Fibroblast of lung (primary cell): ENCODE data around the gene UPP1. TPM values are rescaled to one million over a fixed set of nuclear protein-coding genes. Genes with fewer than 3 reads are reported as not detected.

ENCODE experiments used
- DNase-seq, 2 donors: peaks; one replicate each; pipeline versions ENCODE4 v3.0.0 to v3.0.0-alpha.2; 2010; ENCODE audit warnings: low read depth in 2 of 2
- H2AFZ ChIP-seq: 2 replicates; pipeline ENCODE4 v1.5.1; 2012; ENCODE audit warnings: low read length, control low read depth, inconsistent platforms
- H3K27ac ChIP-seq: 2 replicates; pipeline ENCODE4 v1.5.1; 2011; ENCODE audit warnings: low read length, control low read depth; ENCODE audit not compliant: insufficient read depth
- H3K27me3 ChIP-seq: 2 replicates; pipeline ENCODE4 v1.5.1; 2011; ENCODE audit warnings: mild to moderate bottlenecking, low read length; ENCODE audit not compliant: control insufficient read depth, insufficient read depth
- H3K36me3 ChIP-seq: 2 replicates; pipeline ENCODE4 v1.5.1; 2011; ENCODE audit warnings: low read length; ENCODE audit not compliant: control insufficient read depth, insufficient read depth
- H3K4me1 ChIP-seq: 2 replicates; pipeline ENCODE4 v1.5.1; 2011; ENCODE audit warnings: low read length; ENCODE audit not compliant: control insufficient read depth, insufficient read depth; ENCODE audit errors: extremely low read depth
- H3K4me2 ChIP-seq: 2 replicates; pipeline ENCODE4 v1.5.1; 2011; ENCODE audit warnings: low read length, control low read depth; ENCODE audit not compliant: insufficient read depth; ENCODE audit errors: extremely low read depth
- H3K4me3 ChIP-seq, 4 experiments: fragments of 200-600 bp in 1 of 4; sonication (generic) in 1 of 4; replicated peaks in 1 of 4; 2 replicates each; pipeline ENCODE4 v1.5.1; 2011 to 2016; ENCODE audit warnings: low read length in 4 of 4, low read depth in 3 of 4, mild to moderate bottlenecking in 3 of 4, control low read depth in 2 of 4, inconsistent platforms in 1 of 4, mixed read lengths in 1 of 4; ENCODE audit not compliant: insufficient read depth in 1 of 4; ENCODE audit errors: control extremely low read depth in 1 of 4
- H3K79me2 ChIP-seq: 2 replicates; pipeline ENCODE4 v1.5.1; 2012; ENCODE audit warnings: mild to moderate bottlenecking, low read length, inconsistent platforms; ENCODE audit not compliant: control insufficient read depth, insufficient read depth
- H3K9ac ChIP-seq: 2 replicates; pipeline ENCODE4 v1.5.1; 2011; ENCODE audit warnings: mild to moderate bottlenecking, low read length, control low read depth; ENCODE audit not compliant: insufficient read depth
- H3K9me3 ChIP-seq: 2 replicates; pipeline ENCODE4 v1.5.1; 2012; ENCODE audit warnings: low read depth, low read length; ENCODE audit not compliant: control insufficient read depth, insufficient read depth
- H4K20me1 ChIP-seq: 2 replicates; pipeline ENCODE4 v1.5.1; 2011; ENCODE audit warnings: low read length; ENCODE audit not compliant: control insufficient read depth, insufficient read depth; ENCODE audit errors: extremely low read depth
- CTCF ChIP-seq, 2 donors: IDR thresholded peaks in 1 of 2; conservative IDR thresholded peaks in 1 of 2; 1 replicate in 1 of 2; 2 replicates in 1 of 2; pipeline ENCODE4 v1.5.1; 2011 to 2012; ENCODE audit warnings: low read length in 2 of 2, control low read depth in 1 of 2, inconsistent platforms in 1 of 2, low read depth in 1 of 2, mild to moderate bottlenecking in 1 of 2
- EZH2 ChIP-seq: IDR thresholded peaks from 2 replicates; pipeline ENCODE4 v1.5.1; 2012; ENCODE audit warnings: low read length, control low read depth, mild to moderate bottlenecking; ENCODE audit errors: missing control alignments
- polyA plus RNA-seq, 2 donors: library from polyadenylated mRNA; depleted of rRNA in 1 of 2; stranded (reverse) in 1 of 2; unstranded in 1 of 2; fragments of >200 nt; gene quantifications; 2 replicates each; pipeline ENCODE4 v1.2.1, GENCODE V29; 2011 to 2012; ENCODE audit warnings: missing spikeins in 1 of 2
- total RNA-seq: library from RNA; depleted of rRNA; stranded (reverse); fragments of >200 nt; gene quantifications from 2 replicates; pipeline ENCODE4 v1.2.1, GENCODE V29; 2014

UPP1 gene
- total and polyA plus RNA-seq, 2 donors (not counting 1 experiment from before 2014, with no cell fraction given): 9.4 to 11.7 TPM

- Histone ChIP-seq H3K4me2 (no peak overlapping the region), H3K27ac (no peak overlapping the region), H3K36me3 (peaks cover 13% of the 10 kb centered on the region), H3K9ac (no peak overlapping the region), H3K27me3 (no peaks in the 10 kb centered on the region), H2AFZ (no peak overlapping the region), H4K20me1 (no peaks in the 10 kb centered on the region), H3K4me3 (no peak overlapping the region), H3K9me3 (no peaks in the 10 kb centered on the region), H3K79me2 (no peaks in the 10 kb centered on the region), H3K4me1 (peaks cover 2% of the 10 kb centered on the region)
- DNase-seq: no peak
- TF ChIP-seq CTCF (conservative IDR thresholded peaks at IDR 0.05 in 1 of 2, IDR thresholded peaks at IDR 0.05 in 1 of 2; ENCODE audit: low read depth in 1 of 2, low read length in 2 of 2): no peak
- TF ChIP-seq EZH2: no peak
Measured at GRCh38 chr7:48107926-48108472, 18.9 kb downstream of the UPP1 start.

GRCh38 chr7:48108959-48109847, 20.1 kb downstream of the UPP1 start:
- DNase-seq: no peak
- Histone ChIP-seq H3K27me3 (no peaks in the 10 kb centered on the region), H3K36me3 (peaks cover 9% of the 10 kb centered on the region), H3K4me3 (no peak overlapping the region), H3K4me1 (peaks cover 2% of the 10 kb centered on the region), H4K20me1 (no peaks in the 10 kb centered on the region), H3K9me3 (no peaks in the 10 kb centered on the region), H3K79me2 (no peaks in the 10 kb centered on the region), H3K27ac (no peak overlapping the region), H2AFZ (no peak overlapping the region), H3K4me2 (no peak overlapping the region), H3K9ac (no peak overlapping the region)
- no peak for TF ChIP-seq EZH2
- no peak for TF ChIP-seq CTCF (conservative IDR thresholded peaks at IDR 0.05 in 1 of 2, IDR thresholded peaks at IDR 0.05 in 1 of 2; ENCODE audit: low read depth in 1 of 2, low read length in 2 of 2)

- peak; percentile 20 to 38 for DNase-seq
- no peak overlapping the region for H3K4me3 ChIP-seq
- H3K4me2 ChIP-seq: no peak overlapping the region
- H4K20me1 ChIP-seq: no peaks in the 10 kb centered on the region
- no peaks in the 10 kb centered on the region for H3K9me3 ChIP-seq
- peaks cover 9% of the 10 kb centered on the region for H3K36me3 ChIP-seq
- H2AFZ ChIP-seq: no peak overlapping the region
- no peak overlapping the region for H3K9ac ChIP-seq
- TF ChIP-seq CTCF (conservative IDR thresholded peaks at IDR 0.05 in 1 of 2, IDR thresholded peaks at IDR 0.05 in 1 of 2; ENCODE audit: low read depth in 1 of 2, low read length in 2 of 2) (peak; percentile 95 to 100), EZH2 (no peak)
- H3K27me3 ChIP-seq: no peaks in the 10 kb centered on the region
- peaks cover 2% of the 10 kb centered on the region for H3K4me1 ChIP-seq
- no peak overlapping the region for H3K27ac ChIP-seq
- H3K79me2 ChIP-seq: no peaks in the 10 kb centered on the region
Measured at GRCh38 chr7:48109848-48110663, 21.0 kb downstream of the UPP1 start.
